Motor neuron (in vitro differentiated cells): ENCODE measurements around the gene KPRP. TPM values are rescaled to one million over a fixed set of nuclear protein-coding genes. Genes with fewer than 3 reads are reported as not detected.

Experiments
- ATAC-seq, 8 experiments: fragments of 200-7000 bp; cut with Tn5 transposase; replicated peaks in 6 of 8; 2 replicates each; pipeline ENCODE4 v1.8.0; 2021; ENCODE audit warnings: mild to moderate bottlenecking in 8 of 8, moderate library complexity in 8 of 8
- H3K27ac ChIP-seq, 2 donors: fragments of 250-450 bp; sonication (Bioruptor Pico); 2 replicates each; pipeline ENCODE4 v1.9.0; 2021; ENCODE audit warnings: antibody characterized with exemption in 2 of 2, mild to moderate bottlenecking in 2 of 2, moderate library complexity in 1 of 2
- H3K4me1 ChIP-seq, 2 donors: fragments of 250-450 bp; sonication (Bioruptor Pico); replicated peaks in 1 of 2; 2 replicates each; pipeline ENCODE4 v1.6.1; 2021; ENCODE audit warnings: antibody characterized with exemption in 2 of 2, mild to moderate bottlenecking in 2 of 2, moderate library complexity in 1 of 2
- H3K4me3 ChIP-seq, 5 donors: fragments of 250-450 bp; sonication (Bioruptor Pico); 2 replicates each; pipeline ENCODE4 v1.9.0; 2021; ENCODE audit warnings: antibody characterized with exemption in 5 of 5, mild to moderate bottlenecking in 5 of 5, moderate library complexity in 4 of 5
- WGBS, 10 experiments: fragments of 450-650 bp; shearing (Covaris generic); methylation state at CpG; one replicate each; pipeline ENCODE4 v1.0.0; 2022; 5-methylcytosine and 5-hydroxymethylcytosine counted together
- in situ Hi-C, 9 experiments: fragments of 400-800 bp; cut with MboI; loops; one replicate each; pipeline ENCODE4 v1.15.0; 2021; ENCODE audit warnings: low sequenced_read_pairs in 9 of 9, low pct_unique_long_range_greater_than_20kb in 2 of 9; ENCODE audit not compliant: unreplicated experiment in 9 of 9
- total RNA-seq, 8 experiments: library from RNA; unstranded; fragments of 300-600 nt; gene quantifications; 2 replicates each; pipeline versions ENCODE4 v1.2.3 to v1.2.4, GENCODE V29; 2022

KPRP gene
- 1 to 10 TPM in 1 of 8 experiments, under 1 TPM in 5, not detected in 2; 0.20 to 1.8 (median 0.37) TPM for total RNA-seq

- no peak for ATAC-seq
- 0 to 73% (median 48%) methylated on average over 1 to 6 of the region's 6 CpGs; no CpG with 5 or more reads in 1 of the 10 experiments for WGBS, 10 experiments
- Histone ChIP-seq H3K4me3 (no peak within 1 kb of the TSS), H3K27ac (no peak within 1 kb of the TSS), H3K4me1 (no peaks in the 10 kb centered on the region)
- in situ Hi-C loops, result no loop called here
Observed at GRCh38 chr1:152757747-152758146, at the start of gene KPRP. TSS of gene KPRP (plus strand) at chr1:152758025. CDS start at chr1:152759589, 1,564 bp downstream.

GRCh38 chr1:152718238-152718637, 39.6 kb upstream of the KPRP start:
- Histone ChIP-seq H3K27ac (no peak overlapping the region), H3K4me3 (no peak overlapping the region), H3K4me1 (no peaks in the 10 kb centered on the region)
- in situ Hi-C loops, result no loop called here
- ATAC-seq, result no peak

- H3K4me1 ChIP-seq, result no peaks in the 10 kb centered on the region
- H3K4me3 ChIP-seq, result no peak overlapping the region
- in situ Hi-C loops, result no loop called here
- no peak overlapping the region for H3K27ac ChIP-seq
- ATAC-seq, result no peak
Observed at GRCh38 chr1:152725261-152725660, 32.6 kb upstream of the KPRP start.

GRCh38 chr1:152728986-152729385, 28.8 kb upstream of the KPRP start:
- WGBS, 10 experiments, result 0 to 83% (median 8%) methylated on average over 1 of the region's 1 CpG; no CpG with 5 or more reads in 5 of the 10 experiments
- in situ Hi-C loops, result no loop called here
- no peak for ATAC-seq

GRCh38 chr1:152735648-152736047, 22.2 kb upstream of the KPRP start:
- Histone ChIP-seq H3K4me1 (no peaks in the 10 kb centered on the region), H3K4me3 (no peak overlapping the region), H3K27ac (no peak overlapping the region)
- peak in 2 of 8 experiments; percentile 24 to 32 for ATAC-seq
- in situ Hi-C loops, result no loop called here
- WGBS, 10 experiments, result 0 to 60% (median 8%) methylated on average over 1 of the region's 1 CpG; no CpG with 5 or more reads in 4 of the 10 experiments

More at GRCh38 chr1:152728986-152729385, 28.8 kb upstream of the KPRP start:
- no peak overlapping the region for H3K27ac ChIP-seq
- no peak overlapping the region for H3K4me3 ChIP-seq
- H3K4me1 ChIP-seq, result no peaks in the 10 kb centered on the region

- Histone ChIP-seq H3K4me3 (no peak overlapping the region), H3K4me1 (no peaks in the 10 kb centered on the region), H3K27ac (no peak overlapping the region)
- ATAC-seq, result peak in 2 of 8 experiments; percentile 76 to 84
- WGBS, 10 experiments, result 10 to 100% (median 48%) methylated on average over 1 to 4 of the region's 5 CpGs; no CpG with 5 or more reads in 2 of the 10 experiments
- in situ Hi-C loops, result no loop called here
Observed at GRCh38 chr1:152737997-152738396, 19.8 kb upstream of the KPRP start.

- no peak overlapping the region for H3K27ac ChIP-seq
- H3K4me1 ChIP-seq, result no peaks in the 10 kb centered on the region
- in situ Hi-C loops, result no loop called here
- ATAC-seq, result no peak
- WGBS, 10 experiments, result 44 to 80% (median 60%) methylated on average over 2 to 3 of the region's 3 CpGs; no CpG with 5 or more reads in 3 of the 10 experiments
- H3K4me3 ChIP-seq, result no peak overlapping the region
Observed at GRCh38 chr1:152739841-152740240, 18.0 kb upstream of the KPRP start.

GRCh38 chr1:152741656-152742055, 16.2 kb upstream of the KPRP start:
- Histone ChIP-seq H3K4me3 (no peak overlapping the region), H3K4me1 (no peaks in the 10 kb centered on the region), H3K27ac (no peak overlapping the region)
- in situ Hi-C loops, result no loop called here
- ATAC-seq, result no peak

GRCh38 chr1:152743371-152744145, 14.3 kb upstream of the KPRP start:
- Histone ChIP-seq H3K4me1 (no peaks in the 10 kb centered on the region), H3K27ac (no peak overlapping the region), H3K4me3 (no peak overlapping the region)
- in situ Hi-C loops, result no loop called here
- WGBS, 10 experiments, result 0 to 67% (median 20%) methylated on average over 1 of the region's 2 CpGs; no CpG with 5 or more reads in 3 of the 10 experiments
- ATAC-seq, result peak in 2 of 8 experiments; percentile 82 to 89

GRCh38 chr1:152745289-152745704, 12.5 kb upstream of the KPRP start:
- H3K4me1 ChIP-seq, result no peaks in the 10 kb centered on the region
- H3K4me3 ChIP-seq, result no peak overlapping the region
- in situ Hi-C loops, result no loop called here
- 38 to 100% (median 75%) methylated on average over 1 to 4 of the region's 4 CpGs; no CpG with 5 or more reads in 2 of the 10 experiments for WGBS, 10 experiments
- ATAC-seq, result peak in 1 of 8 experiments; percentile 42
- no peak overlapping the region for H3K27ac ChIP-seq

- WGBS, 10 experiments, result 60 to 100% (median 72%) methylated on average over 1 to 6 of the region's 6 CpGs; no CpG with 5 or more reads in 3 of the 10 experiments
- ATAC-seq, result no peak
Observed at GRCh38 chr1:152745765-152746444, 11.9 kb upstream of the KPRP start.

GRCh38 chr1:152747831-152748230, 10.0 kb upstream of the KPRP start:
- in situ Hi-C loops, result no loop called here
- ATAC-seq, result no peak

More at GRCh38 chr1:152745765-152746444, 11.9 kb upstream of the KPRP start:
- Histone ChIP-seq H3K4me3 (no peak overlapping the region), H3K27ac (no peak overlapping the region), H3K4me1 (no peaks in the 10 kb centered on the region)
- in situ Hi-C loops, result no loop called here

GRCh38 chr1:152752225-152752624, 5.6 kb upstream of the KPRP start:
- H3K4me3 ChIP-seq, result no peak overlapping the region
- peak in 3 of 8 experiments; percentile 63 to 100 (median 100) for ATAC-seq
- no peak overlapping the region for H3K27ac ChIP-seq
- 0 to 78% (median 57%) methylated on average over 1 of the region's 1 CpG; no CpG with 5 or more reads in 5 of the 10 experiments for WGBS, 10 experiments
- in situ Hi-C loops, result no loop called here
- H3K4me1 ChIP-seq, result no peaks in the 10 kb centered on the region

More at GRCh38 chr1:152747831-152748230, 10.0 kb upstream of the KPRP start:
- Histone ChIP-seq H3K4me1 (no peaks in the 10 kb centered on the region), H3K27ac (no peak overlapping the region), H3K4me3 (no peak overlapping the region)
- 0 to 71% (median 11%) methylated on average over 1 of the region's 1 CpG for WGBS, 10 experiments
